Peyer's patch (tissue), 4 donors: ENCODE measurements around the gene BCKDK.
A peak's percentile ranks its signal among the peaks of the same experiment; 100 is the strongest.

Experiments used
- POLR2A ChIP-seq, 2 donors: fragments of 450-650 bp; IDR thresholded peaks; one replicate each; pipeline ENCODE4 v1.5.1; 2017; ENCODE audit warnings: antibody characterized with exemption in 2 of 2, mild to moderate bottlenecking in 2 of 2, moderate library complexity in 2 of 2
- TF ChIP-seq, protein P1 (sequence below), 6 experiments: fragments of 450-650 bp in 4 of 6; fragments of 200-600 bp in 2 of 6; sonication (generic) in 1 of 6; IDR thresholded peaks; one replicate each; pipeline ENCODE4 v1.5.1; 2017 to 2019; ENCODE audit warnings: antibody characterized with exemption in 6 of 6, mild to moderate bottlenecking in 3 of 6, moderate library complexity in 1 of 6

GRCh38 chr16:31148281-31148728 lies 40.1 kb downstream of the BCKDK start:
- TF ChIP-seq, protein P1, sequence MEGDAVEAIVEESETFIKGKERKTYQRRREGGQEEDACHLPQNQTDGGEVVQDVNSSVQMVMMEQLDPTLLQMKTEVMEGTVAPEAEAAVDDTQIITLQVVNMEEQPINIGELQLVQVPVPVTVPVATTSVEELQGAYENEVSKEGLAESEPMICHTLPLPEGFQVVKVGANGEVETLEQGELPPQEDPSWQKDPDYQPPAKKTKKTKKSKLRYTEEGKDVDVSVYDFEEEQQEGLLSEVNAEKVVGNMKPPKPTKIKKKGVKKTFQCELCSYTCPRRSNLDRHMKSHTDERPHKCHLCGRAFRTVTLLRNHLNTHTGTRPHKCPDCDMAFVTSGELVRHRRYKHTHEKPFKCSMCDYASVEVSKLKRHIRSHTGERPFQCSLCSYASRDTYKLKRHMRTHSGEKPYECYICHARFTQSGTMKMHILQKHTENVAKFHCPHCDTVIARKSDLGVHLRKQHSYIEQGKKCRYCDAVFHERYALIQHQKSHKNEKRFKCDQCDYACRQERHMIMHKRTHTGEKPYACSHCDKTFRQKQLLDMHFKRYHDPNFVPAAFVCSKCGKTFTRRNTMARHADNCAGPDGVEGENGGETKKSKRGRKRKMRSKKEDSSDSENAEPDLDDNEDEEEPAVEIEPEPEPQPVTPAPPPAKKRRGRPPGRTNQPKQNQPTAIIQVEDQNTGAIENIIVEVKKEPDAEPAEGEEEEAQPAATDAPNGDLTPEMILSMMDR (IDR thresholded peaks at IDR 0.05), result peak in 3 of 6 experiments; percentile 31 to 49 (median 38)
- no peak for TF ChIP-seq POLR2A (IDR thresholded peaks at IDR 0.05)
